ENCODE data around the gene RBM28.
"Not testable (repeated sequence)": the region's sequence is repeated elsewhere in the genome, so short reads cannot be mapped to it uniquely, and the experiment has no call there.

Gene RBM28

GRCh38 chr7:128280451-128280850 lies 63.3 kb downstream of the RBM28 start:
- not testable (repeated sequence) for DNase-seq

GRCh38 chr7:128279124-128279713 lies 64.5 kb downstream of the RBM28 start:
- no peak for DNase-seq

- DNase-seq: no peak
These were observed 65.3 kb downstream of the RBM28 start for GRCh38 chr7:128278366-128278765.

GRCh38 chr7:128275681-128276080 lies 68.0 kb downstream of the RBM28 start:
- no peak for DNase-seq

GRCh38 chr7:128274884-128275603 lies 68.7 kb downstream of the RBM28 start:
- no peak for DNase-seq

- no peak for DNase-seq
These were observed 69.3 kb downstream of the RBM28 start for GRCh38 chr7:128274246-128274883.

GRCh38 chr7:128271942-128272481 lies 71.7 kb downstream of the RBM28 start:
- DNase-seq: no peak

GRCh38 chr7:128271471-128271941 lies 72.2 kb downstream of the RBM28 start:
- no peak for DNase-seq

- no peak for DNase-seq
These were observed 72.9 kb downstream of the RBM28 start for GRCh38 chr7:128270826-128271272.

- DNase-seq: no peak
These were observed 75.5 kb downstream of the RBM28 start for GRCh38 chr7:128268233-128268632.

GRCh38 chr7:128267595-128267924 lies 76.1 kb downstream of the RBM28 start:
- DNase-seq: no peak

- no peak for DNase-seq
These were observed 76.7 kb downstream of the RBM28 start for GRCh38 chr7:128266883-128267594.

GRCh38 chr7:128266529-128266882 lies 77.2 kb downstream of the RBM28 start:
- no peak for DNase-seq

- no peak for DNase-seq
These were observed 77.8 kb downstream of the RBM28 start for GRCh38 chr7:128265906-128266300.

- DNase-seq: no peak
These were observed 78.4 kb downstream of the RBM28 start for GRCh38 chr7:128265156-128265905.

- DNase-seq: no peak
These were observed 79.2 kb downstream of the RBM28 start for GRCh38 chr7:128264477-128264876.

- DNase-seq: no peak
These were observed 80.3 kb downstream of the RBM28 start for GRCh38 chr7:128263420-128263819.

- DNase-seq: no peak
These were observed 81.3 kb downstream of the RBM28 start for GRCh38 chr7:128262273-128263028.

- DNase-seq: no peak
These were observed 83.5 kb downstream of the RBM28 start for GRCh38 chr7:128260069-128260795.

- DNase-seq: no peak
These were observed 84.3 kb downstream of the RBM28 start for GRCh38 chr7:128259131-128260061.
